22Rv1 (cell line): ENCODE measurements around the gene PCDH11X.
"Not testable (repeated sequence)": the region's sequence is repeated elsewhere in the genome, so short reads cannot be mapped to it uniquely, and the experiment has no call there.

Source experiments
- CTCF ChIP-seq: fragments of 450-650 bp; IDR thresholded peaks from 2 replicates; pipeline ENCODE4 v1.5.1; 2017; ENCODE audit warnings: mild to moderate bottlenecking
- ZFX ChIP-seq: fragments of 450-650 bp; IDR thresholded peaks from 2 replicates; pipeline ENCODE4 v1.6.1; 2017; ENCODE audit warnings: antibody characterized with exemption, borderline replicate concordance

GRCh38 chrX:91825321-91825720, 46.1 kb downstream of the PCDH11X start:
- not testable (repeated sequence) for TF ChIP-seq CTCF, ZFX
